ENCODE data around the gene SLC6A19. TPM values are rescaled to one million over a fixed set of nuclear protein-coding genes. Genes with fewer than 3 reads are reported as not detected.

SLC6A19 gene
- total and polyA plus RNA-seq, 2 of the 13 experiments (the other 11 are each of a cell fraction or from before 2014, with no cell fraction given) = 0.02 TPM; not detected in 1

GRCh38 chr5:1218351-1219080 is 17.1 kb downstream of the SLC6A19 start:
- Histone ChIP-seq H4K20me1 (ENCODE audit: insufficient read depth, low read length) (no peaks in the 10 kb centered on the region), H3K4me1 (ENCODE audit: insufficient read depth, low read length) (no peaks in the 10 kb centered on the region), H3K79me2 (ENCODE audit: insufficient read depth, low read length) (no peaks in the 10 kb centered on the region), H2AFZ (ENCODE audit: low read length) (no peak overlapping the region), H3K4me2 (ENCODE audit: low read depth, low read length) (no peak overlapping the region), H3K36me3 (replicated peaks in 1 of 2; ENCODE audit: control insufficient read depth in 1 of 2, insufficient read depth in 2 of 2, low read length in 2 of 2) (no peaks in the 10 kb centered on the region), H3K4me3 (replicated peaks in 1 of 3; ENCODE audit: insufficient read depth in 1 of 3, low read depth in 2 of 3, low read length in 3 of 3) (no peak overlapping the region), H3K9ac (ENCODE audit: insufficient read depth, low read depth, low read length) (no peak overlapping the region), H3K9me3 (ENCODE audit: low read length) (no peaks in the 10 kb centered on the region), H3K27ac (ENCODE audit: extremely low read length, insufficient read depth, low read length) (no peak overlapping the region), H3K27me3 (ENCODE audit: control insufficient read depth in 1 of 2, insufficient read depth in 2 of 2, low read length in 2 of 2) (peaks cover 7 to 35% of the 10 kb centered on the region in 2 experiments; a peak in 4 of 5 replicates)
- ATAC-seq (no peak), FAIRE-seq (no peak), DNase-seq (ENCODE audit: low spot score) (no peak)
- intact Hi-C loops (cut with micrococcal nuclease; ENCODE audit: unreplicated experiment) = no loop called here
- TF ChIP-seq DDIT3 (CRISPR knock-in tag; IDR thresholded peaks at IDR 0.05) = no peak
- no peak for TF ChIP-seq ZNF460 (CRISPR knock-in tag; IDR thresholded peaks at IDR 0.05; ENCODE audit: borderline replicate concordance)
- no peak for TF ChIP-seq ZNF44 (CRISPR knock-in tag; IDR thresholded peaks at IDR 0.05)
- TF ChIP-seq ATF7 (IDR thresholded peaks at IDR 0.05) = no peak
- TF ChIP-seq ATF7 (CRISPR knock-in tag; IDR thresholded peaks at IDR 0.05) = no peak
- no peak for TF ChIP-seq ZNF644 (CRISPR knock-in tag; IDR thresholded peaks at IDR 0.05; ENCODE audit: low read depth)
- no peak for TF ChIP-seq HNRNPL (IDR thresholded peaks at IDR 0.05; ENCODE audit: low read depth, low read length)
- TF ChIP-seq ZNF354B (CRISPR knock-in tag; IDR thresholded peaks at IDR 0.05) = no peak
- TF ChIP-seq ONECUT2 (CRISPR knock-in tag; IDR thresholded peaks at IDR 0.05) = no peak
- no peak for TF ChIP-seq MAF1 (CRISPR knock-in tag; IDR thresholded peaks at IDR 0.05; ENCODE audit: borderline replicate concordance)
- no peak for TF ChIP-seq HIC2 (CRISPR knock-in tag; IDR thresholded peaks at IDR 0.05; ENCODE audit: low read depth)
- no peak for TF ChIP-seq ZC3H4 (CRISPR knock-in tag; IDR thresholded peaks at IDR 0.05; ENCODE audit: borderline replicate concordance)
- no peak for TF ChIP-seq SP1 (IDR thresholded peaks at IDR 0.05)
- no peak for TF ChIP-seq SP1 (CRISPR knock-in tag; IDR thresholded peaks at IDR 0.05)
- TF ChIP-seq HCFC1 (IDR thresholded peaks at IDR 0.05; ENCODE audit: low read depth, low read length) = no peak
- TF ChIP-seq ZNF781 (CRISPR knock-in tag; IDR thresholded peaks at IDR 0.05; ENCODE audit: borderline replicate concordance, not compliant biosample characterization) = no peak
- no peak for TF ChIP-seq ZMAT3 (CRISPR knock-in tag; conservative IDR thresholded peaks at IDR 0.05)
- WGBS (ENCODE audit: low lambda C conversion rate) = 75% methylated on average over 4 of the region's 38 CpGs
- POLR2A ChIA-PET = no interaction called here
- in situ Hi-C loops (cut with HindIII; ENCODE audit: extremely low pct_ligation_motif_present, low pct_unique_long_range_greater_than_20kb) = no loop called here
- BruUV-seq (replicated peaks) = no TSS peak
- CTCF ChIA-PET (ENCODE audit: low intra/inter-chr PET ratio, low total read pairs) = no interaction called here

Measured in HepG2 (cell line).